Calu3 (cell line): Measurements from ENCODE around the gene PPP1R2. TPM values are rescaled to one million over a fixed set of nuclear protein-coding genes. Genes with fewer than 3 reads are reported as not detected.
"Not testable (repeated sequence)": the region's sequence is repeated elsewhere in the genome, so short reads cannot be mapped to it uniquely, and the experiment has no call there.

Experiments used
- BruUV-seq: library from RNA; stranded (reverse); fragments of 400-500 nt; replicated peaks from 2 replicates; lab custom pipeline; 2021; lab: Mats Ljungman, UMichigan
- CTCF ChIA-PET: fragments of 300-600 bp; sonication (Branson Sonifier 250); formaldehyde crosslinking; loops from one replicate; lab custom pipeline; 2022; ENCODE audit warnings: antibody characterized with exemption; lab: Charles Lee
- DNase-seq: peaks from one replicate; pipeline ENCODE4 v3.0.0; 2022
- H3K27ac Mint-ChIP-seq: one replicate; pipeline ENCODE4 v1.8.0; 2022; ENCODE audit warnings: mixed read lengths; ENCODE audit not compliant: unreplicated experiment
- H3K27me3 Mint-ChIP-seq: one replicate; pipeline ENCODE4 v1.8.0; 2022; ENCODE audit warnings: mixed read lengths; ENCODE audit not compliant: unreplicated experiment
- H3K36me3 Mint-ChIP-seq: one replicate; pipeline ENCODE4 v1.8.0; 2022; ENCODE audit warnings: mild to moderate bottlenecking, moderate library complexity, mixed read lengths; ENCODE audit not compliant: insufficient read depth, unreplicated experiment
- H3K4me1 Mint-ChIP-seq: one replicate; pipeline ENCODE4 v1.8.0; 2022; ENCODE audit warnings: mild to moderate bottlenecking, low read depth, mixed read lengths; ENCODE audit not compliant: unreplicated experiment
- H3K4me3 Mint-ChIP-seq: one replicate; pipeline ENCODE4 v1.8.0; 2022; ENCODE audit warnings: mild to moderate bottlenecking, low read depth, moderate library complexity, mixed read lengths; ENCODE audit not compliant: unreplicated experiment
- H3K9me3 Mint-ChIP-seq: one replicate; pipeline ENCODE4 v1.8.0; 2022; ENCODE audit warnings: low read depth, mixed read lengths; ENCODE audit not compliant: unreplicated experiment
- CTCF ChIP-seq: fragments of 200-600 bp; IDR thresholded peaks from one replicate; pipeline ENCODE4 v1.8.0; 2022; ENCODE audit warnings: antibody characterized with exemption; ENCODE audit not compliant: unreplicated experiment
- intact Hi-C: fragments of 100-400 bp; cut with micrococcal nuclease; formaldehyde crosslinking; loops from one replicate; pipeline ENCODE4 v1.10.0; 2022; ENCODE audit not compliant: unreplicated experiment
- total RNA-seq: library from RNA; stranded (reverse); gene quantifications from 2 replicates; pipeline ENCODE4 v1.2.3, GENCODE V29; 2022

PPP1R2 gene
- total RNA-seq, 1 experiment from 2014 or later, result 60.6 TPM

GRCh38 chr3:195526492-195526891 is 16.6 kb downstream of the PPP1R2 start:
- Mint-ChIP-seq H3K27me3 (no peaks in the 10 kb centered on the region), H3K4me3 (no peak overlapping the region), H3K27ac (no peak overlapping the region), H3K9me3 (no peaks in the 10 kb centered on the region), H3K4me1 (no peaks in the 10 kb centered on the region), H3K36me3 (peaks cover 20% of the 10 kb centered on the region)
- DNase-seq, result no peak
- intact Hi-C loops, result no loop called here
- no TSS peak for BruUV-seq
- CTCF ChIA-PET, result interaction anchor here (0.6 to 1.1 kb wide), 3 partner anchors 219 to 418 kb away, joined by 3 to 4 read pairs (median 3); partner anchors contain the start of gene XXYLT1
- no peak for TF ChIP-seq CTCF

GRCh38 chr3:195524171-195524896 is 18.8 kb downstream of the PPP1R2 start:
- no peak for DNase-seq
- Mint-ChIP-seq H3K4me1 (no peaks in the 10 kb centered on the region), H3K27me3 (no peaks in the 10 kb centered on the region), H3K4me3 (no peak overlapping the region), H3K36me3 (peaks cover 17% of the 10 kb centered on the region), H3K27ac (no peak overlapping the region), H3K9me3 (no peaks in the 10 kb centered on the region)
- no TSS peak for BruUV-seq
- TF ChIP-seq CTCF, result no peak
- CTCF ChIA-PET, result interaction anchor here (2.8 kb wide), 1 partner anchor 253 kb away, joined by 19 read pairs; the partner anchor contains the start of gene XXYLT1
- intact Hi-C loops, result no loop called here

DNA sequence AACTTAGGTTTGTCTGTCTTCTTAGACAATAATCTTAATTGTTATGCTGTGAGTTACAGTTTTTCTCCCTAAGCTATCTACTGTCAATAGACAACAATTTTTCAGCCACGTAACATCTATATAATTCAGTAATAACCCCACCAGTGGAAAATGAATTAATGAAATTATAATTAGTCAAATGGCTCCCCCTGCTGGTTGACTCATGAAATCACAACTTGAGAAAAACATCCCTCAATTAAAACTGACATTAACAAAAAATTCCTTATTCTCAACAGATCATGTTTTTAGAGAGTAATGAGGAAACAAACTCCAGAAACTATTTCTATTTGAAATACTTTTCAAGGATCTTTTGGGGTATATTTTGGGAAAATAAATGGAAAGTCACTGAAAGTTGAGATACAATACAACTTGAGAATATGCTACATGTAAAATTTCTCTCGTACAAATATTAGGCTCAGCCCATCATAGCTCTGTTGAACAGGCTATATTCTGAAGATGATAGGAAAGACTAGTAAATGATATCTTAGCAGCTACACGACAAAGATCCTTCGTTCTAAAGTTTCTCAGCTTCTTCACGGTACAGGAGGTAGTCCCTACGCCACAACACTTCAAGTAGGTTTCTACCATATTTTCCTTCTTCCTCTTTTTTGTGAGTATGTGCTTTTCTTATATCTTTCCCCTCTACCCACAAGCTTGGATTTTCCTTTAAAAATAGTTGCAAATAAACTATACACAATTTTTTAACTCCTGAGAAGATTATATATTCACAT is 20.7 kb downstream of the PPP1R2 start:
- no peaks in the 10 kb centered on the region for H3K4me1 Mint-ChIP-seq
- peak; percentile 71 for TF ChIP-seq CTCF
- no peak overlapping the region for H3K4me3 Mint-ChIP-seq
- no peak overlapping the region for H3K27ac Mint-ChIP-seq
- intact Hi-C loops, result loop anchor here (1.0 kb wide), 1 partner anchor 251 kb away; the partner anchor contains the start of gene XXYLT1
- H3K36me3 Mint-ChIP-seq, result peaks cover 12% of the 10 kb centered on the region
- no TSS peak for BruUV-seq
- peak; percentile 49 for DNase-seq
- no peaks in the 10 kb centered on the region for H3K27me3 Mint-ChIP-seq
- H3K9me3 Mint-ChIP-seq, result no peaks in the 10 kb centered on the region
- CTCF ChIA-PET, result interaction anchor here (0.5 to 2.8 kb wide), 5 partner anchors 210 to 833 kb away, joined by 3 to 19 read pairs (median 3); partner anchors contain the start of gene XXYLT1

- no peak overlapping the region for H3K27ac Mint-ChIP-seq
- H3K27me3 Mint-ChIP-seq, result no peaks in the 10 kb centered on the region
- BruUV-seq, result no TSS peak
- no peak for DNase-seq
- no peaks in the 10 kb centered on the region for H3K4me1 Mint-ChIP-seq
- H3K4me3 Mint-ChIP-seq, result no peak overlapping the region
- CTCF ChIA-PET, result no interaction called here
- no peaks in the 10 kb centered on the region for H3K9me3 Mint-ChIP-seq
- TF ChIP-seq CTCF, result no peak
- H3K36me3 Mint-ChIP-seq, result peaks cover 6% of the 10 kb centered on the region
- intact Hi-C loops, result loop anchor here (5.0 to 10.0 kb wide), 2 partner anchors 45 to 832 kb away; partner anchors contain the start of gene FAM43A
Observed at GRCh38 chr3:195517030-195517429, 26.1 kb downstream of the PPP1R2 start.

- CTCF ChIA-PET, result interaction anchor here (1.7 kb wide), 1 partner anchor 244 kb away, joined by 4 read pairs; the partner anchor contains the start of gene XXYLT1
- not testable (repeated sequence) for DNase-seq, H3K36me3 Mint-ChIP-seq, H3K27ac Mint-ChIP-seq, H3K4me3 Mint-ChIP-seq, H3K4me1 Mint-ChIP-seq, BruUV-seq, H3K27me3 Mint-ChIP-seq, H3K9me3 Mint-ChIP-seq
- intact Hi-C loops, result loop anchor here (5.0 to 10.0 kb wide), 2 partner anchors 42 to 830 kb away; partner anchors contain the start of gene FAM43A
Observed at GRCh38 chr3:195514610-195515235, 28.4 kb downstream of the PPP1R2 start.
